HepG2 (cell line): ENCODE data around the gene ACTN2. TPM values are rescaled to one million over a fixed set of nuclear protein-coding genes. Genes with fewer than 3 reads are reported as not detected.

Experiments used
- AKNA ChIP-seq: sonication (generic); formaldehyde crosslinking; IDR thresholded peaks from 2 replicates; pipeline ENCODE4 v1.4.0; 2020; ENCODE audit warnings: missing genetic modification reagents, borderline replicate concordance
- HNF1B ChIP-seq: sonication (generic); formaldehyde crosslinking; IDR thresholded peaks from 2 replicates; pipeline ENCODE4 v1.5.1; 2020; ENCODE audit warnings: mild to moderate bottlenecking, moderate library complexity, missing genetic modification reagents
- HNRNPH1 ChIP-seq: fragments of 200-400 bp; formaldehyde crosslinking; optimal IDR thresholded peaks from 2 replicates; pipeline ENCODE3; 2017; ENCODE audit warnings: mild to moderate bottlenecking, low read depth, low read length
- HNRNPL ChIP-seq: fragments of 200-400 bp; formaldehyde crosslinking; IDR thresholded peaks from 2 replicates; pipeline ENCODE4 v1.6.1; 2017; ENCODE audit warnings: mild to moderate bottlenecking, low read depth, low read length
- JUND ChIP-seq: sonication (generic); formaldehyde crosslinking; IDR thresholded peaks from 2 replicates; pipeline ENCODE4 v1.8.0; 2022; ENCODE audit warnings: mild to moderate bottlenecking, missing genetic modification reagents
- POLR2AphosphoS5 ChIP-seq: IDR thresholded peaks from 2 replicates; pipeline ENCODE4 v1.6.1; 2012; ENCODE audit warnings: low read depth, low read length
- PTBP1 ChIP-seq: fragments of 200-400 bp; formaldehyde crosslinking; IDR thresholded peaks from 2 replicates; pipeline ENCODE4 v1.6.1; 2018; ENCODE audit warnings: low read length, low read depth; ENCODE audit not compliant: poor library complexity, severe bottlenecking
- TAF15 ChIP-seq: fragments of 200-400 bp; formaldehyde crosslinking; IDR thresholded peaks from one replicate; pipeline ENCODE4 v1.6.1; 2018; ENCODE audit warnings: mild to moderate bottlenecking, low read depth, low read length; ENCODE audit not compliant: poor library complexity, severe bottlenecking
- ZBTB33 ChIP-seq: sonication (generic); formaldehyde crosslinking; IDR thresholded peaks from 2 replicates; pipeline ENCODE4 v1.4.0; 2020; ENCODE audit warnings: missing genetic modification reagents
- ZBTB39 ChIP-seq: sonication (generic); formaldehyde crosslinking; IDR thresholded peaks from 2 replicates; pipeline ENCODE4 v1.5.0; 2020; ENCODE audit warnings: missing genetic modification reagents
- ZBTB46 ChIP-seq: sonication (generic); formaldehyde crosslinking; IDR thresholded peaks from 2 replicates; pipeline ENCODE4 v1.4.0; 2020; ENCODE audit warnings: mild to moderate bottlenecking, missing genetic modification reagents, borderline replicate concordance
- ZNF317 ChIP-seq: sonication (generic); formaldehyde crosslinking; IDR thresholded peaks from 2 replicates; pipeline ENCODE4 v1.5.0; 2020; ENCODE audit warnings: mild to moderate bottlenecking, missing genetic modification reagents
- ZNF350 ChIP-seq: sonication (generic); formaldehyde crosslinking; IDR thresholded peaks from 2 replicates; pipeline ENCODE4 v1.4.0; 2020; ENCODE audit warnings: mild to moderate bottlenecking, low read depth, missing genetic modification reagents, borderline replicate concordance
- ZNF569 ChIP-seq: sonication (generic); formaldehyde crosslinking; IDR thresholded peaks from 2 replicates; pipeline ENCODE4 v1.5.0; 2020; ENCODE audit warnings: mild to moderate bottlenecking, missing genetic modification reagents, moderate library complexity, borderline replicate concordance
- ZSCAN25 ChIP-seq: sonication (generic); formaldehyde crosslinking; IDR thresholded peaks from 2 replicates; pipeline ENCODE4 v1.8.0; 2022; ENCODE audit warnings: mild to moderate bottlenecking, missing genetic modification reagents
- polyA plus RNA-seq, 8 experiments: library from polyadenylated mRNA; depleted of rRNA in 3 of 8; stranded (reverse) in 7 of 8; unstranded in 1 of 8; fragments of >200 nt; fragmentation: Illumina TruSeq in 4 of 8; extraction: Trizol in 4 of 8; gene quantifications; 2 replicates each; pipeline versions ENCODE4 v1.2.1 to v1.2.3, GENCODE V29; 2011 to 2016; ENCODE audit warnings: low read depth in 4 of 8, missing spikeins in 1 of 8, mixed read lengths in 1 of 8; ENCODE audit not compliant: insufficient read depth in 1 of 8
- total RNA-seq, 5 experiments: library from RNA; depleted of rRNA; stranded (reverse); fragments of >200 nt; fragmentation: Illumina TruSeq; extraction: Trizol; gene quantifications; 2 replicates each; pipeline ENCODE4 v1.2.3, GENCODE V29; 2016; ENCODE audit warnings: low read depth in 1 of 5

Gene ACTN2
- total and polyA plus RNA-seq, 2 of the 13 experiments (the other 11 are each of a cell fraction or from before 2014, with no cell fraction given): 0.04 to 0.13 TPM

GRCh38 chr1:236795035-236795756, 108.9 kb downstream of the ACTN2 start, which contains the start of gene MTR (continued):
- peak; percentile 90 for TF ChIP-seq ZNF350 (CRISPR knock-in tag)
- TF ChIP-seq HNRNPH1: no peak
- TF ChIP-seq ZBTB46: no peak
- peak; percentile 89 for TF ChIP-seq POLR2AphosphoS5
- no peak for TF ChIP-seq HNRNPL
- 0 out of 2 replicates have a peak, but pooled peaks have one; percentile 69 for TF ChIP-seq HNF1B (CRISPR knock-in tag)
- TF ChIP-seq ZBTB33 (CRISPR knock-in tag): no peak
- TF ChIP-seq JUND (CRISPR knock-in tag): no peak
- peak; percentile 72; the same call in 1 of the 2 replicates for TF ChIP-seq ZNF317 (CRISPR knock-in tag)
- TF ChIP-seq AKNA (CRISPR knock-in tag): no peak; the same call in 1 of the 2 replicates
- no peak for TF ChIP-seq PTBP1
- no peak for TF ChIP-seq TAF15
- TF ChIP-seq ZBTB39 (CRISPR knock-in tag): peak; percentile 75
- TF ChIP-seq ZSCAN25 (CRISPR knock-in tag): peak; percentile 23; the same call in 1 of the 2 replicates
- TF ChIP-seq ZNF569 (CRISPR knock-in tag): 0 out of 2 replicates have a peak, but pooled peaks have one; percentile 76
